Measurements from ENCODE around the gene LACTB.

The LACTB gene

GRCh38 chr15:63124506-63124905 is 2.8 kb downstream of the LACTB start:
- no peak for DNase-seq (ENCODE audit: low spot score)

GRCh38 chr15:63126726-63127125 is 5.1 kb downstream of the LACTB start:
- DNase-seq (ENCODE audit: low spot score) = no peak

- DNase-seq (ENCODE audit: low spot score) = no peak
These were observed 12.1 kb downstream of the LACTB start for GRCh38 chr15:63133786-63134185.

- DNase-seq (ENCODE audit: low spot score) = no peak
These were observed 12.8 kb downstream of the LACTB start for GRCh38 chr15:63134245-63134985.

GRCh38 chr15:63135281-63135680 is 13.6 kb downstream of the LACTB start:
- no peak for DNase-seq (ENCODE audit: low spot score)

- no peak for DNase-seq (ENCODE audit: low spot score)
These were observed 14.1 kb downstream of the LACTB start for GRCh38 chr15:63135804-63136203.

- no peak for DNase-seq (ENCODE audit: low spot score)
These were observed 15.1 kb downstream of the LACTB start for GRCh38 chr15:63136742-63137141.

GRCh38 chr15:63140936-63141335 is 19.3 kb downstream of the LACTB start:
- DNase-seq (ENCODE audit: low spot score) = no peak

GRCh38 chr15:63145426-63145825 is 23.8 kb downstream of the LACTB start:
- no peak for DNase-seq (ENCODE audit: low spot score)

- DNase-seq (ENCODE audit: low spot score) = no peak
These were observed 25.0 kb downstream of the LACTB start for GRCh38 chr15:63146684-63147083.

GRCh38 chr15:63151665-63152064 is 30.0 kb downstream of the LACTB start:
- no peak for DNase-seq (ENCODE audit: low spot score)

- no peak for DNase-seq (ENCODE audit: low spot score)
These were observed 33.8 kb downstream of the LACTB start for GRCh38 chr15:63155486-63155885.

- DNase-seq (ENCODE audit: low spot score) = no peak
These were observed 34.5 kb downstream of the LACTB start for GRCh38 chr15:63156086-63156710.

GRCh38 chr15:63156755-63157117 is 35.1 kb downstream of the LACTB start:
- DNase-seq (ENCODE audit: low spot score) = peak; percentile 16

- peak; percentile 79 for DNase-seq (ENCODE audit: low spot score)
These were observed 35.6 kb downstream of the LACTB start, which contains the start of gene RPS27L for GRCh38 chr15:63157118-63157843. Gene RPS27L (minus strand): TSS chr15:63157477. CDS start chr15:63157405, 72 bp downstream.

GRCh38 chr15:63157891-63158431 is 36.3 kb downstream of the LACTB start:
- peak; percentile 38 for DNase-seq (ENCODE audit: low spot score)

- DNase-seq (ENCODE audit: low spot score) = no peak
These were observed 39.0 kb downstream of the LACTB start for GRCh38 chr15:63160638-63161037.

GRCh38 chr15:63163217-63163616 is 41.6 kb downstream of the LACTB start:
- no peak for DNase-seq (ENCODE audit: low spot score)

- DNase-seq (ENCODE audit: low spot score) = no peak
These were observed 43.7 kb downstream of the LACTB start for GRCh38 chr15:63165166-63165859.

- no peak for DNase-seq (ENCODE audit: low spot score)
These were observed 44.6 kb downstream of the LACTB start for GRCh38 chr15:63166219-63166618.

GRCh38 chr15:63169788-63170187 is 48.1 kb downstream of the LACTB start:
- DNase-seq (ENCODE audit: low spot score) = no peak

GRCh38 chr15:63172376-63172775 is 50.7 kb downstream of the LACTB start:
- DNase-seq (ENCODE audit: low spot score) = no peak

Measured in HuH-7.5 (cell line).